ENCODE measurements around the gene CDC37.
"Not testable (repeated sequence)": the region's sequence is repeated elsewhere in the genome, so short reads cannot be mapped to it uniquely, and the experiment has no call there.

Gene CDC37

DNA sequence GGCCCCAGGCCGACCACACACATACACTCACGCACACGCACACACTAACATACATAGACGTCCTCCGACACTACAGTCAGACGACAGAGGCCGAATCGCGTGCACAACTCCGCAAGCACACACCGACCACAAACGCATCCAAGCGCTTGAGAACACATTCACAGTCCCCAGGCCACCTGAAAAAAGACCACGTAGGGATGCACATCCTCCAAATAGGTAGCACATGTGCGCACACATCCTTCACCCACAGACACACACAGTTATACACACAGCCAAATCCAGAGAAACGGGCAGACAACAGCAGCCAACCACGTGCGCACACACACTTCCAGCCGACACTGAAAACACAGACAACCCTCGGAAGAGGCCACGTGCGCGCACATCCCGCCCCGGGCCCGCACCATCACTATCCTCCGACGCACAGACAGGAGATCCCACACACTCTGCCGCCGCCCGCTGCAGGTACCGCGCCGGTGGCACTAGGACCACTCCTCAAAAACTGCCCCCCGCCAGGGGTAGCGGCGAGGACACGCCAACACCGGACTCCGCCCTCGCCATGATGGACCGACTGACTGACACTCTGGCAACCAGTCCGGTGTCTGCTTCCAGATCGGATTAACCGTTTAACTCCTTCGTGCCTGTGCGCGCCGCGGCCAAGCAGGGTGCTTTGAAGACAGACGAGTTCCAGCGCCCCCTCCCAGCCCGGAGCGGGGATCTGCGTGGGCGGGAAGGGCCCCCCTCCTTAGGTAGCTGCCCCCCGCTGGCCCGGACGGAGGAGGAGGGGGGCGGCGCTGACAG is 16.5 kb upstream of the CDC37 start:
- DNase-seq (ENCODE audit: low read depth): no peak

DNA sequence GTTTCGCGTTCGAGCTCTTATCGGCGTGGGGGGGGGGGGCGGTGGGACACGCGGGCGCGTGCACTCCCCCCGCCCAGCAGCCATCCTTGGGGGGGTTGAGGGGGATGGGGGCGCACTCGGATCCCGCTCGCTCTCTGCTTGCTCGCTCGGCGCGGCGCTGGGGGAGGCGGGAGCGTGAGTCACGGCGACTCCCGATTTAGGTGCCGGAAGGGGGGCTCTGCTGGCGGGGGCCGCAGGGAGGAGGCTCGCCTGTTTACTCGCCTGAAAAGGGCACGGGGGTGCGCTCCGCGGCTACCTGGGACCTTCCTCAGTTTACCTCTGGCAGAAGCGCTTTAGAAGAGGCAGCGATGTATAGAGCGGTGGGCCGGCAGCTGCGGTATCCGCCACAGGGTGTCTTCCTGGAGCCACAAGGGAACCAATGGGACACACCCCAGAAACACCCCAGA is 15.9 kb upstream of the CDC37 start:
- DNase-seq (ENCODE audit: low read depth): no peak

DNA sequence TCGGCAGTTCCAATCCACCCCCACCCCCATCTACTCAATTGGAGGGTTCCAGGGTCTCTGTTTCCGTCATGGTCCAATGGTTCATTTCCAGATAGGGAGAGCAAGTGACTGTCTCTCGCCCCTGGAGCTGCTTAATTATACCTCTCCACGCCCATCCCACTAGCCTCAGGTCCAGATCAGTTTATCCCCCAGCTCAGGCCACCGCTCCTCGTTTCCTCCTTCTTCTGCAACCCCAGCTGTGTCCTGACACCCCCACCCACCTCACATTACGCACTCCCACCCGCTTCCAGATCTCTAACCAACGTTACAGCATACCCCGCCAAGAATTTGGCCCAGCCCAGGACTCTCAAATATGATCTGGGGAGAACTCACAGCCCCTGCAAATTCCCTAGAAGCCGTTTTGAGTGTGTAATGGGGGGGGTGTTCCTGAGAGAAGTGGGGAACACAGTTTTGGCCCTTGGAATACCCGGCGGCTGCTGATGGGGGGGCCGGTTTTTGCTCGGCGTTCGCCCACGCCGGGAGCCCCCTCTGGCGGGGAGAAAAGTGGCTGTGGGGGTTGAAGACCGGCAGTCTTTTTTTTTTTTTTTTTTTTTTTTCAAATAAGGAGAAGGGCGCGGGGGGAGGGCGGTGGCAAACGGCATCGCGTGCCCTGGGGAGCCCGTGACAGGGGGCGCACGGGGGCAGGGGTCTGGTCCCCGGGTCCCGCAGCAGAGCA is 15.3 kb upstream of the CDC37 start:
- DNase-seq (ENCODE audit: low read depth): no peak

DNA sequence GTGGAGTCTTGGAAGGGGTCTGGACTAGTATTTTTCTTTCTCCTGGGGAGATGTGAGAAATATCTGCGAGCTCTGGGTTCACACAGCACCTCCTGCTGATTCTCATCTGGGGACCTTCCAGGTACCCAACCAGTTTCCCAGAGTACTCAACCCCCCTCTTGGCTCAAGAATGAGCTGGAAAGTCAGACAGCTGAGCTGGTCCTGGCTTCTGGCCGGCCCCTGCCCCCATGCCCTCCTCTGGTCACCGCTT is 14.8 kb upstream of the CDC37 start:
- no peak for DNase-seq (ENCODE audit: low read depth)

DNA sequence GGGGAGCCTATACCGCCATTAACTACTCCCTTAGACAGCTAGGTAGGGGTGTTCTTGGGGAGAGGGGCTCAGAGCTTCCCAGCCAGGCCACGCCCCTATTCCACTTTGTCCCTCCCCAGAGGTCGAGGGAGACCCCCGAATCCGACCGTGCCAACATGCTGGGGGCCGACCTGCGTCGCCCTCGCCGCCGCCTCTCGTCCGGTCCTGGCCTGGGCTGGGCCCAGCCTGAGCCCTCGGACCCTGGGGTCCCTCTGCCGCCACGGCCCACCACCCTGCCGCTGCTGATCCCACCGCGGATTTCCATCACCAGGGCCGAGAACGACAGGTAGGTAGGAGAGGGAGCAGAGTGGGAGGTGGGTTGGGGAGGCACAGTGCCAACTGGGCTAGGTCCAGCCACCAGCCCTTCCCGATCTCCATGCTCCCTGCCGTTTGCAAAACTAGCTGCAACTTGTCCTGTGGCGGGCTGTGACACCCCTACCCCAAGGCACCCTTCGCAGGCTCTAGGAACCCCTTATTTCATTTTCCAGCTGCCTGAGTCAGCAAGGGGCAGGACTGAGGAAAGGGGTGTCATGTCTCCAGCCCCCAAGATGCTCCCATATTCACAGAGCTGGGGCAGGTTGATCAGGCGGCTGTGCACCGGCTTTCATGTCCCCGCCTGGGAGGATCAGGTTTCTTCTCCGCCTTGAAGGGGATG is 14.3 kb upstream of the CDC37 start:
- no peak for DNase-seq (ENCODE audit: low read depth)

DNA sequence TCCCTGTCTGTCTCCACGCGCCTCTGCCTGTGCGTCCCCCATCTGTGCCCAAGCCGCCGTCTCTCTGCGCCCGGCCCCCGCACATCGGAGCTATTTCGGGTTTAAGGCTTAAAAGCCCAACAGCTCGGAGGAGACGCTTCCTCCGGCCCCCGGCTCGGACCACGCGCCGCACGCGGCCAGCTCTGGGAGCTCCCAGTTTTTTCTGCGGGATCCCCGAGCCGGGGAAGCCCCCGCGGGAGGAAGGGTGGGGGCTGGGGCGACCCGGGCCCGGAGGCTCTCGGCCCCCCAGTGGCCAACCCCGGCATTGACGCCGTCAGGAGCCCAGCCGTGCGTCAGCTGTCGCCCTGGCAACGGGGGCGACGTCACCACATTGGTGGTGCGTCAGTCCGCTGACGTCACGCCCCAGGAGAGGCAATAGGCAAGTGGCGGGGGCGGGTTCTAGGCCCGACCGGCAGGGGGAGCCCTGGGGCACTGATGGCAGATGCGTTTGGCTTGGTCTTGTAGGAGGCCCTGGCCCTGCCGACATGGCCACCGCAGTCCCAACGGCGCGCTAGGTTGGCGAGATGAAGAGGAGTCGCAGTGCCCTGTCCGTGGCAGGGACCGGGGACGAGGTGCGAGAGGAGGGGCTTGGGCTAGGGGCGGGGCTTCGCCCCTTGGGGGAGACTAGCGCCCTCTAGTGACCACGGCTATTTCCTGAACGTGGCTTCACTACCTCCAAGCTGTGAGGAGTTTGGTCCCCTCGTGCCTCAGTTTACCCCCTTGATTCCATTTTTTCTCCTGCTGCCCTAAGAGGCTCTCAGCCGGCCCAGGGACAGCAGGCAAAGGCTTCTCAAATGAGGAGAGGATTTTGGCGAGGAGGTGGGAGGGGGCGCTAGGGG is 13.3 kb upstream of the CDC37 start:
- peak; percentile 93 for DNase-seq (ENCODE audit: low read depth)

DNA sequence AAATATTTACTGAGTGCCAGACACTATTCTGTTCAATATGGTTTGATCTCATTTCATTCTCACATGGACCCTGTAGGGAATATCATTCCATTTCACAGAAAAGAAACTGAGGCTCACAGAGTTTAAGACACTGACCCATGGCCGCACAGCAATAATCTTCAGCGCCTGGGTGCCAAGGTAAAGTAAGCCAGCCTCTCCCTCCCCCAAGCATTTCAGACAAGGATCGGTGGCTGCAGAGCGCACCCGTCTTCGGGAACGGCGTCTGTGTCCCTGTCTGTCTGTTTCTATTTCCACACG is 12.7 kb upstream of the CDC37 start:
- no peak for DNase-seq (ENCODE audit: low read depth)

DNA sequence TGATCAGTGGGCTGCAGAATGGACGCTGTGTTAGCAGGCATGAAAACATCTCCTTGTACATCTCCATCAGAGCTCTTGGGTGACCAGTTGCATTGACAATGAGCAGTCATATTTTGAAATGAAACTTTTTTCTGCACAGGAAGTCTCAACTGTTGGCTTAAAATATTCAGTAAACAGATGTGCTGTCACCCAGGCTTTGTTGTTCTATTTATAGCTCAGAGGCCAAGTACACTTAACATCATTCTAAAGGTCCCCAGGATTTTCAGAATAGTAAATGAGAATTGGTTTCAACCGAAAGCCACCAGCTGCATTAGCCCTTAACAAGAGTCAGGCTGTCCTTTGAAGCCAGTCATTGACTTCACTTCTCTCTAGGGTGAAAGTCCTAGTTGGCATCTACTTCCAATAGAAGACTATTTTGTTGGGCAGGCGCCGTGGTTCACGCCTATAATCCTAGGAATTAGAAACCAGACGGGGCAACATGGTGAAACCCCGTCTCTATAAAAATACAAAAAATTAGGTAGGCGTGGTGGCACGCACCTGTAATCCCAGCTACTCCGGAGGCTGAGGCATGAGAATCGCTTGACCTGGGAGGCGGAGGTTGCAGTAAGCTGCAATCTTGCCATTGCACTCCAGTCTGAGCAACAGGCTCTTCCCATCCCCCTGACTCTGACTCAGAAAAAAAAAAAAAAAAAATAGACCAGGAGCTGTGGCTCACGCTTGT is 9.1 kb upstream of the CDC37 start:
- no peak for DNase-seq (ENCODE audit: low read depth)

DNA sequence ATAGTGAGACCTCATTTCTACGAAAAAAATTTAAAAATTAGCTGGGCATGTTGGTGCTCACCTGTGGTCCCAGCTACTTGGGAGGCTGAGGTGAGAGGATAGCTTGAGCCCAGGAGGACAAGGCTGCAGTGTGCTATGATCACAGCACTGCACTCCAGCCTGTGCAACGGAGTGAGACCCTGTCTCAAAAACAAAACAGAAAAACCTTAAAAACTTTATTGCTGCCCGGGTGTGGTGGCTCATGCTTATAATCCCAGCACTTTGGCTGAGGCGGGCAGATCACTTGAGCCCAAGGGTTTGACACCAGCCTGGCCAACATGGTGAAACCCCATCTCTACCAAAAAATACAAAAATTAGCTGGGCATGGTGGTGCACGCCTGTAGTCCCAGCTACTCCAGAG is 7.9 kb upstream of the CDC37 start:
- not testable (repeated sequence) for DNase-seq (ENCODE audit: low read depth)

DNA sequence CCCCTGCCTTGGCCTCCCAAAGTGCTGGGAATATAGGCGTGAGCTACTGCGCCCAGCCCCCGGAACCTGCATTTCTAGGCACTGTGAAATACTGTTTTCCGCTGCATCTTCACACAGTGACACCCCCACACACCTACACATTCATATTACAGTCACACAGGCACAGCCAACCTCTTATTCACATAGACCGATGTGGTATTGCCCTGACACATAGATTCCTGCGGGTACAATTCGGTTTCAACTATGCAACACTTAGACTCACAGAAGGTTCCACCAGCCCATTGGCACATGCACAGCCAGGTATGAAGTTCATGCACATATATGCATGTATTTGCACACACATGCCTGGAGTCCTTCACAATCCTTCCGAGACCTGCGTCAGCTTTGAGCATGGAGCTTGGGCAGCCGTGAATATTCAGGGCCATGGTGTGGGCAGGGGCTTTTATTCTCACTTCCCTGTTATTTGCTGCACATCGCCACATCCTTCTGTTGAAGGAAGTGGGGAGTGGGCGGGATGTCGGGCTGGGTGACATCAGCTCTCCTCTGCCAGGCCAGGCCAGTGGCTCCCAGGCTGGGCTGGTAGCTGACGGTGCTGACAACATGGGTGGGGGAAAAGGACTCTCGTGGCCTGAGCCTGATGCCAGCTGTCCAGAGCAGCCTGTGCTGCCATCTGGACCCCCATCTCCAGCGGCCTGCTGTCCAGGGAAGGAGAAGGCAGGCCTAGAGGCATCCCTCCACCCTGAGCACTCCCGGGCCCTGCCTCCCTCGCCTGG is 5.4 kb upstream of the CDC37 start:
- DNase-seq (ENCODE audit: low read depth): no peak

DNA sequence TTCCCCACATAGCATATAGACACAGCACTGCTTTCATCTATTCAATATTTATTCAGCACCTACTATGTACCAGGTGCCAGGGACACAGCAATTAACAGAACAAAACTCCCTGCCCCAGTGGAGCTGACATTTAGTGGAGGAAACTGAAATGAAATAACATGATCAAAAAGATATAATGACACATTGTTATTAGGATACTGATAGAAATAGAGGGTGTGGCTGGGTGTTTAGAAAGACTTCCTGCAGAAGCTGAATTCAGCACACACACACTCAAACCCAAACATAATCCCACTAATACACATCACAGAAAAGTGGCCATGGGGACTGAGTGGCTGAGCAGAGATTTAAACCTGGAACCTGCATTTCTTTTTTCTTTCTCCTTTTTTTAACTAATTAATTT is 3.8 kb upstream of the CDC37 start:
- DNase-seq (ENCODE audit: low read depth): no peak

DNA sequence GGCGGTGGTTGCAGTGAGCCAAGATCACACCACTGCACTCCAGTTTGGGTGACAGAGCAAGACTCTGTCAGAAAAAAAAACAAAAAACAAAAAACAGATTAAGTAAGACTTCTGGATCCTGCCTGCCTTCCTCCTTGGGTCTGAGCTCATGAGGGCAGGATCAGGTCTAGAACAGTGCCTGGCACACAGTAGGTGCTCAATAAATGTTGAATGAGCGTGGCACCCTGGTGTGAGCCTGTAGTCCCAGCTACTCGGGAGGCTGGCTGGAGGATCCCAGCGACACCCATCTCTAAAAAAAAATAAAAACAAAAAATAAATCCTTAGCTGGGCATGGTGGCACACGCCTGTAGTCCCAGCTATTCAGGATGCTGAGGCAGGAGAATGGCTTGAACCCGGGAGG is 2.8 kb upstream of the CDC37 start:
- DNase-seq (ENCODE audit: low read depth): no peak

DNA sequence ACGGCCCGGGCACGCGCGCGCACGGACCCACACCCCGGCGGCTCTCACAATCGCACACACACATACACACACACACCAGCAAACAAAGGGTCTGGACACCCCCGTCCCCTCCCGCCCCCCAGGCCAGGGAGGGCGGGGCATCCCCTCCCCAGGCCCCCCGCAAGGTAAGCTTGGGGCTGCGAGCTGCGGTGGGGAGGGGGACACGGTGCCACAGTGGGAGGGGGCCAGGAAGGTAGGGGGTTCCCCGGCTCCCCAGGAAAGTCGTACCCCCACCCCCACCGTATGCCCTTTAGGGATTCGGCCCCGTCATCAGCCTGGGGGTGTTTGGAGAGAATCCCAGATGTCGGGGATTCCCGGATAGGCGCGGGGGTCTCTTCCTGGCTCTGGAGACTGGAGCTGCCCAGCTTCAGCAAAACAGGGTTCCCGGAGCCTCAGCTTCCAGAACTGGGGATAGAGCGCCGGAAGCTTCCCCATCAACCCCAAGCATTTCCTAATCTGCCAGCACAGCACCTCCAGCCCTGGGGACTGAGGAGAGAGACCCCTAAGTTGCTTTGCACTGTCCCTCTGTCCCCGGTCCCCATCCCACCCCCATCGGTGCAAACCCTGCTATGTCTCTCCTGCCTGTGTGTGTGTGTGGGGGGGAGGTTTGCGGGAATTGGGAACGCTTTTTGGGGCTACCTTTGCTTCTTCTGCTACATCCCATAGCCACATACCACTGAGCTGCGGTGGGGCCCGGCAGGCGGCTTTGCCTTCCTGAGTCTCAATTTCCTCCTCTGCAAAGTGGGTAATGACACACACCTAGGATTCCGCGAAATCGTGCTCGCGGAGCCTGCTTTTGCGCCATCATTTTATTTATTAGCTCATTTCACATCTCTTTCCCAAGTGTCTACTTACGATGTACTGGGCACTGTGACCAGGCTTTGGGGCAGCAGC is 1.8 kb upstream of the CDC37 start:
- no peak for DNase-seq (ENCODE audit: low read depth)

DNA sequence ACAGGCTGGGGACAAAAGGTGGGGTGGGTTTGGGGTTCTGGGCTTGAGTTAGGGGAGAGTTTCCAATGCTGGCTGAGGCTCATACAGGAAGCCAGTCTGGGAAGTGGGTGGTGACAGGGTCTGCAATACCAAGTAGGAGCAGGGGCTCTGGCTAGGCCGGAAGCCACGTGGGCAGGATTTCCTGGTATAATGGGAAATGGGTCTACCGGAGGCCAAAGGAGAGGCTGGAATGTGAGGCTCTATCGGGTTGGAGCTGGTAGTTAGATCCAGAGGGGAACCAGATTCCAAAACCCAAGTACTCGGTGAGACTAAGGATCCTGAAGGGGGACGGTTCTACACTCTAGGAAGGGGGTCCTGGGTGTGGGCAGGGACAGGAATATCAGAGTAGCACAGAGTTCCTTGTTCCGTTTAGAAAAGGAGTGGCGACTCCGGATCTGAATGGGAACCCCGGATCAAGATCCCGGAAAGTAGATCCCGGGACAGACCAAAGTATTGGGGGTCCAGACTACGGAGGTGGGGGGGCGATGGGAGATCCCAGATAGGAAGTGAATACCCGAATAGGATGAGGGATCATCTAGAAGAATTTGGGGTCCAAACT is 802 bp downstream of the CDC37 start:
- no peak for DNase-seq (ENCODE audit: low read depth)

DNA sequence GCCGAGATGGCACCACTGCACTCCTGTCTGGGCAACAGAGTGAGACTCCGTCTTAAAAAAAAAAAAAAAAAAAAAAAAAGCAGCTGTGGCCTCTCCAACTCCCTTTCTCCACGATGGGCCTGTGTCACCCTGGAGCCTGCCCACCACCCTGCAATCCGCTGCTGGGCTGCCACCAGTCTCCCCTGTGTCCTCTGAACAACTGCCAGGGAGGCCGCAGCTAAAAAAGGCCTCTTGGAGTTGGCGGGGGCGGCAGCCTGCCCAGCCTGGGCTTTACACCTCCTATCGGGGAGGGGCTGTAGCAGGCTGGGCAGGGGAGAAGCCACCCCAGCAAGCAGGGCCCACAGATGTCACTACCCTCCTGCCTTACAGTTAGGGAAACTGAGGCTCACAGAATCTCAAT is 3.5 kb downstream of the CDC37 start:
- no peak for DNase-seq (ENCODE audit: low read depth)

DNA sequence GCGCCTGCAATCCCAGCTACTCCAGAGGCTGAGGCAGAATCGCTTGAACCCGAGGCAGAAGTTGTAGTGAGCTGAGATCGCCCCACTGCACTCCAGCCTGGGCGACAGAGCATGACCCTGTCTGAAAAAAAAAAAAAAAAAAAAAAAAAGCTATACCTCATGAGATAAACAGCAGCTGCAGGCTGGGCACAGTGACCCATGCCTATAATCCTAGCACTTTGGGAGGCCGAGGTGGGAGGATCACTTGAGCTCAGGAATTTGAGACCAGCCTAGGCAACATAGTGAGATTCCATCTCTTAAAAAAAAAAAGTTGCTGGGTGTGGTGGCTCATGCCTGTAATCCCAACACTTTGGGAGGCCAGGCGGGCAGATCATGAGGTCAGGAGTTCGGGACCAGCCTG is 4.0 kb downstream of the CDC37 start:
- not testable (repeated sequence) for DNase-seq (ENCODE audit: low read depth)

DNA sequence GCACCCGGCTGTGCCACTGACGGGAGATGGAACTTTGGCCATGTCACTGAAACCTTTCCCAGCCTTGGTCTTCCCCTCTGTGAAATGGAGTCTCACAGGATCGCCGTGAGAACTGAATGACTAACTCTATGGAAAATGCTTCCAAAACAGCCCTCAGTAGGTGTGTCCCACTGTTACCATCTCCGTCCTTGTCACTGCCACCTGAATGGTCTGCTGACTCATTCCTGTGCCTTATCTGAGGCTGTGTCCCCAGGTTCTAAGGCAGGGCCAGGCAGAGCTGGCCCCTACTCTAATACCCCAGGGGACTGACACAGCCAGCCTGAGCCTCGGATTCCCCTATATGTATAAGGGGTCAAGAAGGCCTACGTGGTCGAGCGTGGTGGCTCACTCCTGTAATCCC is 4.5 kb downstream of the CDC37 start:
- no peak for DNase-seq (ENCODE audit: low read depth)

DNA sequence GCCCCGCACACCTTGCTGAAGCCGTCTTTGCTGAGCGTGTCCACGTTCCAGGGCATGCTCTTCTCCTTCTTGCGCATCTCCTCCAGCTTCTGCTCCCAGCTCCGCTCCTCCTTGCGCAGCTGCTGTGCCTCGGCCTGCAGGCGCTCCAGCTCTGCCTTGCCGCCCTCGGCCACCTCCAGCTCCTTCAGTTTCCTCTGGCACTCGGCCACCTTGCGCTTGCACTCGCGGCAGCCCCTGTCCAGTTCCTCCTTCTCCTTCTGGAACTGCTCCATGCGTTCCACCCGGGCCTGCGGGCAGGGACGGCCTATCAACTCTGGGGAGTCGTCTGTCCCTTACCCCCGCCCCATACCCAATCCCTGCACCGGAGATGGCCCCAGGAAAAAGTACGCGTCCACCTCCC is 7.4 kb downstream of the CDC37 start:
- no peak for DNase-seq (ENCODE audit: low read depth)

DNA sequence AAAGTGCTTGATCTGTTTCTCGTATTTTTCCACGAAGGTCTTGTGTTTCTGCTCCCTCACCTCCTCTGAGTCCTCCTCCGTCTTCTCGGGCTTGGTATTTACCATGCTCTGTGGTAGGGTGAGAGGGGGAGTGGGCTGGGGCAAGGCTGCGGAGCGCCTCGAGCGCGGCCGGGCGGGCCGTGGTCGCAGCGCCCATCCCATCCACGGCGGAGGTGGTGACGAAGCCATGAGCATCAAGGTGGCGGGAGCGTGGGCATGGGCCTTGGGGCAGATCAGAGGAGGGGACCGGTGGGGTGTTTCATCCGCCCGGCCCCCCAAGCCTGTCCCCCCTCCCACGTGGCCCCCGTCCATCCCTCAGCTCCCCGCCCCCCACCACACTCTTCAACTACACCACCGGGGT is 7.9 kb downstream of the CDC37 start:
- DNase-seq (ENCODE audit: low read depth): no peak

DNA sequence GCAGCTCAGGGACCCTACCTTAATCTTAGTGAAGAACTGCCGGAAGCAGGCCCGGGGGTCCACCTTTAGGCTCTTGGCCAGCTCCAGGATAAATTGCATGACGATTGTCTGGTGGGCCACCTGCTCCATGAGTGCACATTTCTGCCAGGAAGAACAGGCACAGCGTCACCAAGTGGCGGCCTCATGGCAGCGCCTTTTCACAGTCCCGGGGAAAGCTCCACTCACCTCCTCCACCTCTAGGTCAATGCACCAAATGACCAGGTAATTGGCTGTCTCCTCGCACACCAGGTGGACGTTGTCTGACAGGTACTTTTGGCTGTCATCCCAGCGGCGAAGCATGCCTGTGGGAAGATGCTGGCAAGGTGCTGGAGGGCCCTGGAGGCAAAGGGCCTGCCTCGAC is 8.3 kb downstream of the CDC37 start:
- DNase-seq (ENCODE audit: low read depth): no peak

Data from activated gamma-delta T cell treated with anti-CD3 and anti-CD28 coated beads, Interleukin-2, amount 50 U/mL, for 16 hours (primary cell).